HG02981 (cell line): ENCODE results near the gene ESRP2.

Experiments used
- ATAC-seq: cut with Tn5 transposase; IDR thresholded peaks from one replicate; pipeline ENCODE4 v1.9.1; 2021; ENCODE audit warnings: mild to moderate bottlenecking, moderate library complexity; ENCODE audit not compliant: unreplicated experiment

Gene ESRP2

DNA sequence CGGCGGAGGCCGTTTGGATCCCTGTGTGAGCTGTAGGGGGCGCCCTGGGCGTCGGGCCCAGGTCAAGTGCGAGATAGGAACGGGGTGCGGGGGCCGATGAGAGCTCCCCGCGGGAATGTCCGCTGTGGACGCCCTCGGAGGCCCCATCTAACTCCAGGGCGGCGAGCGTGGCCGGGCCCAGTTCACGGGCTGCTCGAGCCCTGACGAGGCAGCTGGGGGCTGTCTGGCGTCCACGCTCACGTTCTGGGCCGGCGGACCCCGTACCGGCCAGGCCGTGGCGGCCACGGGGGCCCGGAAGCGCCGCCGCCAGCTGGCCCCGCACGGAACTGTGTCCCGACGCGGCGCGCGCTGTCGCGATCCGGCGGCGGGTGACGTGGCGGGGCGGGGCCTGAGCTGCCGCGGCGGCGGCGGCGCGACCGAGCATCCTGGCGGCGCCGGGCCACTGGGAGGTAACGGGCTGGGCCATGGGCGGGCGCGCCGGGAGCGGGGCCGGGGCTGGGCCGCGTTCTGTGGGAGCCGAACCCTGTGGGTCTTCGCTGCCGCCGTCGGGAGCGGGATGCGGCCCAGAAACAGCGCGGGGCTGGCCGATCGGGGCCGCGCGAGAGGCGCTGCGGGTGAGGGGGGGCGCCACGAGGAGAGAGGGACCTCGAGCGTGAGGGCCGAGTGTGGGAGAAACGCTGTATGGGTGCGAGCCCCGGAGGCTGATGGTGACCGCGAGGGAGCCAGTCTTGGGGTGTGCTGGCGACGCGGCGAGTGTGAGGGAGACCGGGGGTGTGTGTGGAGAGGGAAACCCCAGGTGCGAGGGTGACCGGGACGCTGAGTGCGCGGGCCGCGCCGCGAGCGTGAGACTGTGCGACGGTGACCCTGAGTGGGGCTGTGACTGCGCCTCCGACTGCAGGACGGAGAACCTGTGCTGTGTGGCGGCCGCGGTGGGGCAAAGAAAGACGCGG lies 28.5 kb upstream of the ESRP2 start, which contains the start of gene SLC7A6:
TSS of gene SLC7A6 (plus strand) at position 399 of the 950 bp plus-strand sequence. CDS start 10,201 bp downstream, outside the sequence.
- ATAC-seq: peak; percentile 53

DNA sequence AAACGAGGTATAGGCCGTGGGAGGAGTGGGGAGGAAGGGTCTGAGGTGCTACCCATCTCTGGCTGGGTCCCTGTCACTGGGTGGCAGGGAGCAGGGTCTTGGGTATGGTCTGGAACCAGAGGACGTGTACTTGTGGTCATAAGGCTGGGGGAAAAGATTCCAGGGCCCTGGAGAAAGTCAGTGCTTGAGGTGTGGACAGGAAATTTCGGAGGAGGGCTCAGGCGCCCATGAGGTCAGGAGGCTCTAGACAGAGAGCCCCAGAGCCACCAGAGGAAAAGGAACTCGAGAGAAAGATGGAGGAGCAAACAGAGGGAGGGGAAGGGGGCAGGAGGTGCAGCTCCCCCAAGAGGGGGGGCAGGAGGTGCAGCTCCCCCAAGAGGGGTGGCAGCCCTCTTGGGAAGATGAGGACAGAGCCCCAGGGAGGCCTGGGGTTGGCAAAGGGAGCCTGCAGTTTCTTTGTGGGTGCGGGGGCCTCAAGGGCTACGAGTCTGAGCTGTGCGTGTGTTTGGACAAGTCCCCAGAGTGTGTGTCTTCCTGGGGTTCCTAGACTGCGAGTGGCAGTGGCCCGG lies 27.7 kb upstream of the ESRP2 start:
- peak; percentile 12 for ATAC-seq

DNA sequence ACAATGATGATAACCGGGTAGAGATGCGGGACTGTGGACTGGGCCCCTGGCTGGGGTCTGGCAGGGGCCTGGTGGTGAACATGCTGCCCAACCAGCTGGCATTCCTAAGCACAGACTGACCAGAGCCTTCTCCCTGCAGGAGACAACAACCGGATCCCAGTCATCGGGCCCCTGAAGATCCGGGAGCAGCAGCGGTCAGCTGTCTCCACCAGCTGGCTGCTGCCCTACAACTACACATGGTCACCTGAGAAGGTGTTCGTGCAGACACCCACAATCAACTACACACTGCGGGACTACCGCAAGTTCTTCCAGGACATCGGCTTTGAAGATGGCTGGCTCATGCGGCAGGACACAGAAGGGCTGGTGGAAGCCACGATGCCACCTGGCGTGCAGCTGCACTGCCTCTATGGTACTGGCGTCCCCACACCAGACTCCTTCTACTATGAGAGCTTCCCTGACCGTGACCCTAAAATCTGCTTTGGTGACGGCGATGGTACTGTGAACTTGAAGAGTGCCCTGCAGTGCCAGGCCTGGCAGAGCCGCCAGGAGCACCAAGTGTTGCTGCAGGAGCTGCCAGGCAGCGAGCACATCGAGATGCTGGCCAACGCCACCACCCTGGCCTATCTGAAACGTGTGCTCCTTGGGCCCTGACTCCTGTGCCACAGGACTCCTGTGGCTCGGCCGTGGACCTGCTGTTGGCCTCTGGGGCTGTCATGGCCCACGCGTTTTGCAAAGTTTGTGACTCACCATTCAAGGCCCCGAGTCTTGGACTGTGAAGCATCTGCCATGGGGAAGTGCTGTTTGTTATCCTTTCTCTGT lies 23.3 kb upstream of the ESRP2 start:
- ATAC-seq: no peak

DNA sequence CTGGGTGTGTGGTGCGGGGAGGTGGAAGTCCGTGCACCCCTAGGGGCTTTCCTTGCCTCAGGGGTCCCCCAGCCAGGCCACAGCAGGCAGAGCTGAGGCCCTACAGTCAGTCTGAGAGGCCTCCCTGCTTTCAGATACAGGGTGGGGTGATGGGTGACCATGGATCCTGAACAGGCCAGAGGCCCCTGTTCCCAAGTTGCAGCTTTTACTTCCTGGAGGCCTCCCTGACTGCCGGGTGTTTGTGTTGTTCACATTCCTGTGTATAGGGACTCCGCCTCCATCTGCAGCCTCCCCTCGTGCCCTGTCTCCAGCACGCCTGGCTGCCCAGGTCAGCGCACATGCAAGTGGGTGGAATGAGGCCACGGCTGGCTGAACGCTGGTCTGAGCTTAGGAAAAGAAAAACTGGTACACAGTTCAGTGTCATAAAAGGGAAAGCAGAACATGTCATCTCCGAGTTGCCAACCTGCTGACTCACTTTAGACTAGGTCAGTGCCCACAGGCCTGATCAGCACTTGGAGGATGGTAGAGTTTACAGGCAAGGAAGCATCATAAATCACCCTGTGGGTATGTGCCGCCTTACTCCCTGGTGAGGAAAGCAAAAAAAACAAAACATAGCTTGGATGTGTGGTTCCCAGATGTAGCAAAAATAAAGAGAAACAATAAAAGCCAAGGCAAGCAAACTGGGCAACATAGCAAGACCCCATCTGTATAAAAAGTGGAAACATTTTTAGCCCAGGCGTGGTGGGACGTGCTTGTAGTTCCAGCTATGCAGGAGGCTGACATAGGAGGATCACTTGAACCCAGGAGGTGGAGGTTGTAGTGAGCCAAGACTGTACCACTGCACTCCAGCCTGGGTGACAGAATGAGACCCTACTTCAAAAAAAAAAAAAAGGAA lies 22.2 kb upstream of the ESRP2 start:
- ATAC-seq: peak; percentile 15

DNA sequence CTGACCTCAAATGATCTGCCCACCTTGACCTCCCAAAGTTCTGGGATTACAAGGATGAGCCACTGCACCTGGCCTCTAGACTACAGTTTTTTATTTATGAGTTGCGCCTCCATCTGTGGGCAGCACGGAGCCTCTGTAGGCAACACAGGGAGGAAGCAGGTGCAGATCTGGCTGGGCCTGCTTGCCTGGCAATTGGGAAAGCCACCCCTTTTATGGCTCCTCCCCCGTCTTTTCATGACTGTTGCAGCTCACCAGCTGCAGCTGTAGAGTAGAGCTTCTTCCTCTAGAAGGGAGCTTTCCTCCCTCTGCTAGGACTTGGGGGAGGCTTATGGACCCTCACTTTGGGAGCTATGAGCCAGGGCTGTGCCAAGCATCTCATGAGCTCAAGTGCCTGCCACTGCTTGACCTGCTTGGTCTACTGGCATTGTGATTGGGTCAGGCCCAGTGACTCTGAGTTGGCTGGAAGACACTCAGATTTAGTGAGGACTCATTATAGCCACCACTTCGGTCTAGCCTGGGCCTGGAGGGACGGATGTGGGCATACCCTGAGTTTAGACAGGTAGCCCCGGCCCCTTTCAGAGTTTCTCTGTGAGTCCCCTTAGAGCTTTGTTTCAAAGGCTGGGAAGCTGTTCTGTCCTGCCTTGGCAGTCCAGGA lies 21.5 kb upstream of the ESRP2 start:
- peak; percentile 57 for ATAC-seq

DNA sequence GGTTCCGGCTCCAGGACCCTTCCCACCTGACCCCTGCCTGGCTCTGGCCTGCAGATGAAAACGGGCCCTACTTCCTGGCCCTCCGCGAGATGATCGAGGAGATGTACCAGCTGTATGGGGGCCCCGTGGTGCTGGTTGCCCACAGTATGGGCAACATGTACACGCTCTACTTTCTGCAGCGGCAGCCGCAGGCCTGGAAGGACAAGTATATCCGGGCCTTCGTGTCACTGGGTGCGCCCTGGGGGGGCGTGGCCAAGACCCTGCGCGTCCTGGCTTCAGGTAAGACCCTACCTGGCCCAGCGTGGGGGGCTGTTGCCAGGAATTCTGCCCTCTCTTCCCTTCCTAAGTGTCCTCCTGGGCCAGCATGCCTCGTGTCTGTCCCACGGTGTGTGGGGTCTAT lies 19.8 kb upstream of the ESRP2 start:
- ATAC-seq: no peak

GRCh38 chr16:68253721-68254120 lies 17.8 kb upstream of the ESRP2 start:
- no peak for ATAC-seq

- no peak for ATAC-seq
These were observed 16.5 kb upstream of the ESRP2 start for GRCh38 chr16:68252383-68252782.

- ATAC-seq: no peak
These were observed 15.9 kb upstream of the ESRP2 start for GRCh38 chr16:68251832-68252231.

GRCh38 chr16:68250951-68251350 lies 15.0 kb upstream of the ESRP2 start:
- no peak for ATAC-seq

- ATAC-seq: no peak
These were observed 13.4 kb upstream of the ESRP2 start for GRCh38 chr16:68249371-68249770.

DNA sequence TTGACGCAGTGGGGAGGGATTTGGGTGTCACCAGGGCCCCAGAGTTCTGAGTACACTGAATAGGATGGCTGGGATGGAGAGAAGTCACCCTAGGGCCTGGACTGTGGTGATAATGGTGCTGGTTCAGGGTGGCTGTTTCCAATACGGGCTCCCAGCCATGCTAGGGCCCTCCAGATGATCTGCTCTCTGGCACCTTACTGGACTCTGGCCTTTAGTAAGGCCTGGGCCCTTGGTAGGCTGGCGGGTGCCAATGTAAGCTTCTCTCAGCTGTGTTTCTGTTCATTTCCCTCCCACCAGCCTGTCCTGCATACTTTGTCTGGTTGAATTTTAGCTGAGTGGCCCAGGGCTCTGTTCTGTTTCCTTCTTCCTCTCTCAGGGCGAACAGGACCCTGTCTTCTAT lies 12.0 kb upstream of the ESRP2 start:
- no peak for ATAC-seq

DNA sequence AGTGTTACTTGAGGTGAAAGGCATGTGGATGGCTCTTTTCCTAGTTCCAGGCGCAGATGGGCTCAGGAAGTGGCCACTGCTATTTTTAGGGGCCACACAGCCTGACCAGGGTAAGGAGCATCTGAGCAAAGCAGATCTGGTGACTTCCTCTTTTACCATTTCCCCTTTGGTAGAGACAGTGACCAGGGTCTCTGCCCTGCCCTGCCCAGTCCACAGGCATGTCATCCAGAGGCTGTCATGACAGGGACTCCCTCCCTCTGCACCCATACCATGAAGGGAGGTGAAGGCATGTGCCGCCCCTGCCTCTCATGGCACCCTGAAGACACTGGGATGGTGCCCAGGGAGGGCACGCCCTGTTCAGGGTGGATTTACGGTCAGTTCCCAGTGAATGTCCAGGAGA lies 11.5 kb upstream of the ESRP2 start:
- ATAC-seq: no peak

DNA sequence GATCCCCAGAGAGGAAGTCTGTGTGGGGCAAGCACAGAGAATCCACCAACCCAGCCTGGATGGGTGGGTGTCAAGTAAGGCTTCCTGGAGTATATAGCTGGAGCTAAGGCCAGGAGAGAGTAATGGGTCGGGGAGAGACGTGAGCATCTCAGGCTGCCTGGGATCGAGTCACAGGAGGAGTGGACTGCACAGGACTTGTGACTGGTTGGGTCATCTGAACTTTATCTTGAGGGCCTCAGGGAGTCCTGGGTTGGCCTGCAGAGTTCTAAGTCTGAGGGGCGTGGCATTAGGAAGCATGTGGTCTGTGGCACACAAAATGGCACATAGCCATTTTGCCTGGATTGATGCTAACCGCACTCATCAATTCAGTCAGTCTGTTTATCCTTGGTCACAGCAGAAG lies 10.7 kb upstream of the ESRP2 start:
- no peak for ATAC-seq

- no peak for ATAC-seq
These were observed 10.2 kb upstream of the ESRP2 start for GRCh38 chr16:68246121-68246520.

DNA sequence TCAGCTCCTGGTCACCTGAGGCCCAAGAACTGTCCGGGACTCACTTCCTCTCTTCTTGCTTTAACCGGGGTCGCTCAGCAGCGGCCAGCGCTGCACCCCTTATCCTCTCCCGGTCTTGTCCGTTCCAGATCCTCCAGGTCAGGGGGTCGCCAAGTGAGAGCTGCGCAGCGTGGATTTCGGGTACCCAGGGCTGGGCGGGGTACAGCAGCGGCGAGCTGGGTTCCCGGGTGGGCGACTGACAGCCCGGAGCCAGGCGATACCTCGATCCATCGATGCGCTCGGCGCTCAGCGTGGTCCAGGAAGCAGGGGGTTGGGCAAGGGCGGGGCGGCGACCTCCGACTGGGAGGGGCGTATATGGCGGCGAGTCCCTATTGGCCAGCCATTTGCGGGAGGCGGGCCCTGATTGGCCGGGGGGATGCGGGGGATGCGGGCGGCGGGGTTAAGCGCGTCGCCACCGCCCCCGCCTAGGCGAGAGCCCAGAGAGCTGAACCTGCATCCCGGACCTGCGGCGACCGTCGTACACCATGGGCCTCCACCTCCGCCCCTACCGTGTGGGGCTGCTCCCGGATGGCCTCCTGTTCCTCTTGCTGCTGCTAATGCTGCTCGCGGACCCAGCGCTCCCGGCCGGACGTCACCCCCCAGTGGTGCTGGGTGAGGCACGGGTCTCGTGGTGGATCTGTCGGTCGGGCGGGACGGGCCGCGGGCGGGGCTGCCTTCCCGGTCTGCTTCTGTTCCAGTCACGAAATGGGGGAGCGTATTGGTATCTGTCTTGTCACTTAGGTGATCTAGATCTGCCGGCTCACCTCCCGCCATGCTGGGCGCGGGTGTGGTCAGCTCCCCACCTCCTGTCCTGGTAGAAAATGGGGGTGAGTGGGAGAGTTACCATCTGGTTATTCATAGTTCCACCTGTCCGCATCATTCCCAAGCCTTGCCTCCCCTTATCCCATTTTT lies 9.3 kb upstream of the ESRP2 start, which contains the start of gene PLA2G15:
TSS of gene PLA2G15 (plus strand) at position 471 of the 951 bp plus-strand sequence. CDS start at position 525, 54 bp downstream.
- peak; percentile 84 for ATAC-seq

GRCh38 chr16:68244481-68244902 lies 8.6 kb upstream of the ESRP2 start:
- no peak for ATAC-seq
